Activated gamma-delta T cell (primary cell): ENCODE measurements around the gene VOPP1.

Source experiments
- DNase-seq: peaks from one replicate; lab custom pipeline; 2025; lab: John Stamatoyannopoulos, UW

Gene VOPP1

DNA sequence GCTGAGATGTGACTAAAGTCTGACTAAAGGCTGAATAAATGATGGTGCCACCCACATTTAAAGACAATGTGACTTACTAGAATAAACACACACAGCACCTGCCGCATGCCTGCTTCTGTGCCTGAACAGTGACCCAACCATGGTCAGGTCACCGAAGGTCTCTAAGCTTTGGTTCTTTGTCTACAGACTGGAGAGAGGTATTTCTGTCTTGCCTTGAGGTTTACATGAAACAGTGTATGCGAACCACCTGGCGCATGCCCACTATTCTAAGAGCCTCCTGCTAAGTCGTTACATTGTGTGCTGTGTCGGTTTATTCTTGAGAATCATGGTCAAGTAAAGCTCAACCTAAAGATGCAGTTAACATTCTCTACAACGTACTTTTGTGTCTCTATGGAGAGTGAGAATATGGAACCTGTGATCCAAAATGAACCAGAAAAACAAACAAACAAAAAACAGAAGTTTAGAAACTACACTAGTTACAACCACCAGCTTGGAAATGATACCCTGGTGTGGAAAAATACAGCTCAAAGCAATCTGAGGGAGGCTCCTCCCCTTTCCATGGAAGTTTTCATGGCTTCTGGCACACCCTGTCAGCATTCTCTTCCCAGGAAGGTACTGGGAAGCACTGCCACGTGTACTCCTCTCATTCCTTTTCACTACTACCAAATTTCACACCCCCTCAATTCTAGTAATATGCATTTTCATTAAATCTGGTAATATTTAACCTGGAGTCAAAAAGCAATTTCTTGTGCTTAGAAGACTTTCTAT, 40.0 kb downstream of the VOPP1 start:
- no peak for DNase-seq

DNA sequence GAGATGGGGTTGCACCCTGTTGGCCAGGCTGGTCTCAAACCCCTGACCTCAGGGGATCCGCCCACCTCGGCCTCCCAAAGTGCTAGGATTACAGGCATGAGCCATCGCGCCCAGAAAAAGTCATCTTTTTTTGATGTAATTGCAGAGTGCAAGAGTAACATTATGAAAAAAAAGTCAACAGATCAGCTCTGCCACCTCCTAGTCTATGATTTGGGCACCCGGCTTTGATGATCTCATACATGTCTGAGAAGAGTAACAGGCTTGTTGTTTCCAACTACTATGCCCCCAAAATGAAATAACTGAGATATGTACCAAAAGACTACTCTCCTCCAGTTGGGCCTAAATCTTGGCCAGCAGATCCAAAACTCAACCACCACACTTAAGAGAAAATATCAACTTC, 40.8 kb downstream of the VOPP1 start:
- no peak for DNase-seq

DNA sequence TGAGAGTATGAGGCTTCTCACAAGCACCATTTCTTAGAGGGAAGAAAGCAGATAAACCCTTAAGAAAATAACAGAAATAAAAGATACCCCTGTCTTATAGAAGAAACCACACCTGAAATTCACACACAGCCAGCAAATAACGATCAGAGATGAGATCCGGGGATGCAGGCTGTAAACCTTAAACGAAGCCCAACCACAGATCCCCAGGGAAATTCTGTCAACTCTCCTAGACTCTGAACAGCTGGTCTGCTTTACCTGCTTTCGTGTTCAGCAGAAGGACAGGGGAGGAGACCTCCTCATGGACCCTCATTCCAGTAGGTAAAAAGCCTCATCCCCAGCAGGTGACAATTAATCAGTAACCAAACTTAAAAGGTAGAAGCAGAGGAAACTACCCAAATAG, 45.0 kb downstream of the VOPP1 start:
- DNase-seq, result no peak

DNA sequence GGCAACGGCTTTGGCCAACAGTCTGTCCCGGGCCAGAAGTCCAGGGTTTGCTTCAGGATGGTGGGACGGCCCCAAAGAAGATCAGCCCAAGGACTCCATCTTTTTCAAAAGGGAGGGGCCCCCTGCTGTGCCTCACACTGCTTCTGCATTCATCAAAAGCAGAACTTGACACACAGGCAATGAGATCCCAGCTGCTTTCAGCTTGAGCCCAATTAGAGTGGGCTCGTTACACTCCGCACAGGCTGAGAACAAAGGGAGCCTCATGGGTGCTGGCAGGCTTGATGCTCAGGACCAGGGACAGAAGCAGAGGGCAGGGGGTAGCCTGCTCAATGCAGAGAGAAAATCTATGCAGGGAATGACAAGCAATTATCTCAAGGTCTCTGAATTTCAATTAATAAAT, 45.5 kb downstream of the VOPP1 start:
- DNase-seq, result no peak

DNA sequence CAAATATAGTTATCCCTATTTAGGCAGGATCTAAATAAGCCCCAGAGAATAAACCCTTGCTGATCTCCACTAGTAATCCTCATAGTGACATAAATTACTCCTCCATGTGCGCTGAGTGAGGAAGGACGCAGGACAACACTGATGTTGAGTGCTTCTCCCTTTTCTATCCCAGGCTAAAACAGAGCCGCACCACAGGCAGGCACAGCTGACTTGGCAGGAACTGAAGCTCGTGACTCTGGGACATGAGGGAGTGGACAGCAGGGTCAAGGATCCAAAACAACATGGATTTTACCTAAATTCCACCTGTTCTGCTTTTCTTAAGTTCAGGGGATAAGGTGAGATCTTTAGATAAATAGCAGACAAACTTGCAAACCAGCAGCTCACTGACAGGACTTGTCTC, 46.0 kb downstream of the VOPP1 start:
- no peak for DNase-seq

DNA sequence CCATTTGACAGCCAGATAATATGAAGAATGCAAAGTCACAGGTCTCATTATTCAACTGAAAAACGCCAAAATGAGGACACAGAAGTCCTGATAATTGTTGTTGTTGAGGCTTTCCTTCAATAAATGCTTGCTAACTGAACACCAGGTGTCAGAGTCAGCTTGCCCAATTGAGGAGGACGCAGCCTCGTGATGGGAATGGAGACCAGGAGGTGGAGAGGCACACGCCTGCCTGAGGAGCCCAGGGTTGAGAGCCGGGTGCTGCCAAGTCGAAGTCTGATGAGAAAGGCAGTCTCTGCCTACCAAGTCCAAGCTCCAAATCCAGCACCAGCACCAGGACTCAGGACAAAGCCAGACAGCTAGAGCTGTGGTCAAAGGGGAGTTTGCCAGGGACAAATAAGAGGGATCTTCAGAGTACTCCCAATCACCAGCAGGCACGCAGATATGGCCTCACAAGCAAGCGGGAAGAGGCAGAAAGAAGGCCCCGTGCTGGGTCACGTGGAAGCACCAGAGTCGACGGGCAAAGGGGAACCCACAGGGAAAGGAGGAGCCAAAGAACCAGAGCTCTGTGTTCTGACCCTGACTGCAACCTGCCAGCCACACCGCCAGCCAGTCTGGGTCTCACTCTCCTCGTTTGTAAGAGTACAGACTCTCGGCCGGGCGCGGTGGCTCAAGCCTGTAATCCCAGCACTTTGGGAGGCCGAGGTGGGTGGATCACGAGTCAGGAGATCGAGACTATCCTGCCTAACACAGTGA, 47.6 kb downstream of the VOPP1 start:
- no peak for DNase-seq

DNA sequence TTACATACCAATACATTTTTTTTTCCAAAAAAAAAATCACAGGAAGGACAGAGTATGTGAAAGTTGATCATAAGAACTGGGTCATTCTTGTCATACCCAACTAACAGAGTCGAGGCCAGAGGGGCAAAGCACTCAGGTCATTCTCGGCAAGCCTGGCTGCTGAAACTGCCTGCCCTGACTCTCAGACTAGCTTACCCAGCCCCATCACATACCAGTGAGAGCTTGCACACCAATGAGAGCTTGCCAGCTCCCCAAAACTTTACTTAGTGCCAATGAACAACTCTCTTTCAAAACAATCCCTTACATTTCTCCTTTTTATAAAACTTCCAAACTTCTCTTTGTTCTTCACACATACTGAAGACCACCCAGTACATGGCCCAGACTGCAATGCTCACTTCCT, 48.9 kb downstream of the VOPP1 start:
- DNase-seq, result no peak

DNA sequence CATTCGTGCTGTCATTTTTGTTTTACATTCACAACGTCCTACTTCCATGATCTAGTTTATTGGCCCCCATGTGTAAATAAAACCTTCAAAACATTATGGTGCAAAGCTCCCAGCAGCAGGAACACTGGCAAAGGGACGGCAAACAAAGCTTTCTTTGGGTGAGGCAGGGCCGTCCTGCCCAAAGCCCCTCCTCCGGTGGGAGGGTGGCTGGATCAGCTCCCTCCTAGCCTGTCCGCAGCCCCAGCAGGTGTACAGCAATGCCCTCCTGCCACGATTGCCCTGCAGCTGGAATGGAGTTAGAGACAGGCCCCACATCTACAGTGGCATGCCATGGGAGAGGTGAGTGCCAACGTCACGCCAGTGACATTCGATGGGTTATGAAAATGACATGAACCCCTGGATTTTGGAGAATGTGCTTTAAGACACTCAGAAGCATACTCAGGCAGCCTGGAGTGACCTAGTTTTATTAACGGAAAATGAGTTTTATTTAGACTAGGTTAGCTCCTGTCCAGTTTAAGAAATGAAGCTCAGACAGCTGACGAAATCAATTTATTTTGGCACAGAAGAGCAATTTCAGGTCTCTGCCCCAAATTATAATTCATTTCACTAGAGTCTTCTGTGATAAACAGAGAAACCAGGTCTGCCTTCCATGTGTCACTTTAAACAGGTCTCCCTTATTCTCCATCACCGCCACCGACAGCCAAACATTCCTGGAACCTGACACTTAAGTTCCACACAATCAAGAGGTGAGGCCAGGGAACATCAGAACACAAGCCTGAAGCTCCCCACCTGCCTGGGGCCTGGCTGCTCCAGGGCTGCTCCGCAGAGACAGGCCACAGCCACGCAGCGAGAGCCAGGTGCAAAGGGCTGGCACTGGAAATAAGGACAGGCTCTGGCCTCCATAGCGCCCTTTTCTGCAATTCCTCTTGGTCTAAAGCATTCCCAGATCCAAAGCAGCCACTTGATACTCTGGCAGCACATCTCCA, 50.1 kb downstream of the VOPP1 start:
- no peak for DNase-seq

DNA sequence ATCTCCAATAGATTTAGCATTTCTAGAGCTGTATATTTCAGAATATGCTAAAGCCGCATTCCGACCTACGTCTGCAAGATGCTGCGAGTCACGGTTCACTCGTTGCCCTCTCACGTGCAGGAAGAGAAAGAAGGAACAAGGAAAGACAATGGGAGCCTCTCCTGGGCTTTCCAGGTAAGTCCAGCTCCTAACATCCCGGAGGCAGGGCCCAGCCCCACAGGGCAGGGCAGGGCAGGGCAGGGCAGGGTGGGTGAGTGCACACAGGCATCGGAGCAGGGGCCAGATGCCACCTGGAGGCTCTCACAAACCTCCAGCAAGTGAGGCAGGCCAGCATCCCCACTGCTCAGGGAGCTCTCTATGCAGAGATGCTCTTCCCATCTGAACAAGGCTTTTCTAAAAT, 50.8 kb downstream of the VOPP1 start:
- no peak for DNase-seq

DNA sequence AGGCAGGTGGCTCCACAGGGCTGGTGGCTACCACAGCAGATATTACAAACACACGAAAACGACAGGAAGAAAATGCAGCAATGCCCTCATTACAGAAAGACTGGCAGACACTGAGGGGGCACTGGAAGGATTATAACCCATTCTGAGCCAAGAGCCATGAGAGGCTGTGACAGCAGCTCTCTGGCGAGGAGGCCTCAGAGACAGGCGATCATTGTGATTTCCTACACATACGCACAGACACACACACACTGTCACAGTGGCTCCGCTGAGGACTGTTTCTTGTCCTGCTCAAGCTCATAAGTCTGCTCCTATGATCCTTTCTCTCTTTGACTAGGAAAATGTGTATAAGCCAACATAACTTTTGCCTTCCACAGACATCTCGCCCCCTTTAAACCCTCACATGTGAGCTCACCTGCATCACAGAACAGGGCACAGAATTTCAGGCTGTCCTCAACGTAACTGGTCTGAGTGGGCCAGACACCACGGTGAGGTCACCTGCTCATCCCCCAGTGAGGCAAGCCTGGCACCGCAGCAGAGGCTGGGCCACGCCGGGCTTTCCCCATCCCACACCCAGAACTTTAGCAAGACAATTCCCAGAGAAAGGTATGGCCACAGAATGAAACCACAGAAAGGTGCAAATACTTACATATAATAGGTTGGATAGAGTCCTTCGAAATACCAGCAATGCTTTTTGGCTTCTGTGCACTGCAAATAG, 51.7 kb downstream of the VOPP1 start:
- DNase-seq, result no peak

DNA sequence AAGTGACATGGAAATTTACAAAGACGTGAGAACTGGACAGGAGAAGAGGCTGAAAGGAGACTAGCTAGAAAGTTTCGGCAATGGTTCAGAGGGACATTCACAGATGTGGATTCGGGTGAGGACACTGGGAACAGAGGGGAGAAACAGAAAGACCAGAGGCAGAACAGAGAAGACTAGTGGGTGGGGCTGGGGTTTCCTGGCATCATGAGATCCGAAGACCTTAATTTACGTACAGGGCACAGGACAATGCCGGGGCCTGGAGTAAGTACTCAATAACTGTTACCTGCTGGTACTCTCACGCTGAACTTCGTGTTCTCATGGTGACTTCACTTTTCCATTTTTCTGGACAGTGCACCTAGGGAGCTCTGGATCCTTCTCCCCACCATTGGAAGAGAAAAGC, 53.5 kb downstream of the VOPP1 start:
- DNase-seq, result no peak

DNA sequence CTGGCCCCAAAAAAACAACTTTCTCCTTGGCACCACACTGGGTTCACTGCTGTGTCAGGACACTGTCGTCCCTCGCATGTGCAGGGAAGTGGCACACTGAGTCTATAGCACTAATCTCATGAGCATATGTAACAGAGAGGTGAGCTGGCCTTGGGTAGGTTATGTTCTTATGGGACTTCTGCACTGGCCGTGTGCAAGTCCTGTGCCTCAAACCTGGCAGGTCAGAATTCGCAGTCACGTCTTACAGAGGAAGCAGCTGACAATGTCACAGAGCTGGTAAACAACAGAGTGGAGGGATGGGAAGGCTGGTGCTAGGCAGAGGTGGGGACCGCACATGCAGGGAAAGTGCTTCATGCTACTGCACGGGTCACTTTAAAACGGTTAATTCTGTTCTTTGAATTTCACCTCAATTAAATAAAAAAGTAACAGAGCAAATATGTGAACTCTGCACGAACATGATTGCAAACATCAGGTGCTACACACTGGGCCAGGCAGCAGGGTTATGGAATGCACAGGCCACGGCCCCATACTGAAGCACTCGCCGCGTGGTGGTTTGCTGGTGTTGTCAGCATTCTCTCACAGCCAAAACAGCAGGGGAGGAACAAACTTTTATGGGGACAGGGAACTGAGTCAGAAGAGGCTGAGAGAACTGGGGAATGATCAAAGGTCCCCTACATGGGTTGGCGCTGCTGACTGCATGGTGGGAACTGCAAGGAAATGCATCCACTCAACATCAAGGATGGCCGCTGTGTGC, 54.2 kb downstream of the VOPP1 start:
- no peak for DNase-seq

DNA sequence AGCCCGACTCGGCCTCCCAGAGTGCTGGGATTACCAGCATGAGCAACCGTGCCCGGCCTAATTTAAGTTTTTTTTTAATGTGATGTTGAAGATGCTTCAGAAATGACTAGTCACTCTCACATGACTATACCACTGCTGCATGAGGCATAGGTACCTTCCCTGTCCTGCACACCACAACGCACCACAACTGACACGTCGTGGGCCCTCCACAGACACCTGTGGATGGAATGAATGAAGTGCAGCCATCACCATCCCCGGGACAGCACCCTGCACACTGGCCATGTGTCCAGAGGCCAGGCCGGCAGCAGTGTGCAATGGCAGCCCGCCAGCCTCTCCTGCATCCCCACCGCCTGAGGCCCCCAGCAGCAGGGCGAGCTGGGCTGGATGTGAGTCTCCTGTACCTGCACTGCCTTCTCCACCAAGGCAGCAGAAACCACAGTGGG, 55.1 kb downstream of the VOPP1 start:
- DNase-seq, result no peak

DNA sequence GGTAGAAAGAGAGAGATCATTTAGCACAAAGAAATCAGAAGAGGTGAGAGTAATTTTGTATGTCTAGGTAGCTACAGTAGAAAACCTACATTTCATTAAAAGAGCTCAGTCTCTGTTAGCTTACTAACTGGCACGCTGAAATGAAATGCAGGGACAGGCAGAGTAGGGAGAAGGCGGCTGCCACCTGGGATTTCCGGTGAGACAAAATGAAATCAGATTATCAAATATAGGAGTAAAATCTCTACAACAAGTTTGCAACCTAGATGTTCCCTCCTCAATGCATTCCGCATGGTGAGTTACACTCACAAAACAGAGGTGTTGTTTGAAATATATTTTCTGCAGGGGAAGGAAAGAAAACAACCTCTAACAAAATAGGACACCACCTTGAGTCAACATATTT, 55.9 kb downstream of the VOPP1 start:
- no peak for DNase-seq

DNA sequence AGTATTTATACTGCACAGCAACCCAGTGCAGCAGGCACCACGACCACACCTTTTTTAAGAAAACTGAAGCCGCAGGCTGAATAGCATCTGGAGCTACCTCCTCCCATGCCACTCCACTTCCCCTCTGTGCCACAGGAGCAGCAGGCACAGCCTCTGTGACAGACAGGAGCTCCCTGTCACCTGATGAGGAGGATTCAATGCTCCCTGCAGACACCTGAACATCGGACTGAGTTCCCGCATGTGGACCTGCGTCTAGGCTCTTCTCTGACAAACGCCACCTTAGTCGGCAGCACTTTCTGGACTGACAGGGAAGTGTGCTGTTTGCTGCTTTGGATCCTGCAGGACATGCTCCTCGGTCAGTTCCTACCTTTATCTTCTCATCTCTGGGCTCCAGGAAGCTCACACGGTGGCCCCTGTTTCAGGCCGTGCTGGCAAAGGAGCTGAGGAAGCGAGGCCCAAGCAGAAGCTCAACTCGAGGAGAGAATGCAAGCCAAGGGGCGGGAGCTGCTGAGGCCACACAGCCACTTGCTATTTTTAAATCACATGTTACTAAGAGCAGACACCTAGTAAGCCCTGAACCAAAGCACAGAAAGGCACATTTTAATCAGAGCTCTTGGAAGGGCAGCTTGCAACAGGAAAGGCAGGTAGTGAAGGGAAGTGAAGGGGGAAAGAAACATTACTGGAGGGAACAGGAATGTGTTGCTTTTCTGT, 56.6 kb downstream of the VOPP1 start:
- DNase-seq, result no peak

DNA sequence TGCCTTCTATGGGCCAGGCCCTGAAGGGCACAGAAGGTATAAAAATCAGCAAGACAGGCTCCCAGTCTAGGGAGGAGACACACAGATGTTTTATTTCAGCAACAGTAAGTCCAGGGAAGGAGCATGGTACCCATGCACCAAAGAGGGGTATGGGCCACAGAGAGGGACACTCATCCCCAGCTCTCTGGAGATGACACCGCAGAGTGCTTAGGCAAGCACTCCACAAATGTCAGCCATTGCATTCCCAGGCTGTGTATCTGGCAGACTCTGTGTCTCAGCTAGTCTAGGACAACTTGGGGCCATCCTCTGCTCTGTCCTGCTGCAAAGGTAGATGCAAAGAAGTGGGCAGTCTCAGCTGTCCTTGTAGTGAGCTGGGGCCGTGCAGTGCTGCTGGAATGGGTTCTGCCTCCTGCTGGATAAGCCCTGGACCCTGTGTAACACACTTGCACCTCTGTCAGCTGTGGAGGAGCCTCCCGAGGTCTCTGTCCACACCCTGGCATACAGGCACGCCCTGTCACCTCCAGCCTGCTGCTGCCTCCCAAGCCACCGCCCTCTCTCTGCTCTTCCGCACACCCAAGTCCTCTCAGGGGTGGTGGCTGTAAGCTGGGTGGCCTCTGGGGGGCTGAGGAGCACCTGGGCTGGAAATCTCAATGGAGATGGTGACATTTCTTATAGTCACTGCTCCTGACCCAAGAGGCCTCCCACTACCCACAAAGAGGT, 57.6 kb downstream of the VOPP1 start:
- DNase-seq, result no peak

DNA sequence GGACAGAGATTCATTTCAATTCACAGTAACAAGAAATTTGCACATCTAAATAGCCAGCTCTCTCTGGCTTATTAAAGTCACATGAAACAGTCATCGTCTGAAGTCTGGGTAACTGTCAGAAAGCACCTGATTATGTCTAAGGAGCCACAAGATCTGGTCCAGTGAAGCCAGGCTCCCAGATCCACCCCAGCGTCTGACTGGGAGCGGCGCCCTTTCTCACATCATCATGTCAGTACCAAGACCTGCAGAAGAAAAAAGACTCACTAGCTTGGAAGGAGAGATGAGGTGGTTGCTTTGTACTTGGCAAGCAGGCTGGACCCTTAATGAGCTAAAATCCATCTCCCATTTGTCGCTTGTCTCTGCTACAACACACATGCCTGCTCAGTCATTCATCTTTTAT, 58.4 kb downstream of the VOPP1 start:
- no peak for DNase-seq

DNA sequence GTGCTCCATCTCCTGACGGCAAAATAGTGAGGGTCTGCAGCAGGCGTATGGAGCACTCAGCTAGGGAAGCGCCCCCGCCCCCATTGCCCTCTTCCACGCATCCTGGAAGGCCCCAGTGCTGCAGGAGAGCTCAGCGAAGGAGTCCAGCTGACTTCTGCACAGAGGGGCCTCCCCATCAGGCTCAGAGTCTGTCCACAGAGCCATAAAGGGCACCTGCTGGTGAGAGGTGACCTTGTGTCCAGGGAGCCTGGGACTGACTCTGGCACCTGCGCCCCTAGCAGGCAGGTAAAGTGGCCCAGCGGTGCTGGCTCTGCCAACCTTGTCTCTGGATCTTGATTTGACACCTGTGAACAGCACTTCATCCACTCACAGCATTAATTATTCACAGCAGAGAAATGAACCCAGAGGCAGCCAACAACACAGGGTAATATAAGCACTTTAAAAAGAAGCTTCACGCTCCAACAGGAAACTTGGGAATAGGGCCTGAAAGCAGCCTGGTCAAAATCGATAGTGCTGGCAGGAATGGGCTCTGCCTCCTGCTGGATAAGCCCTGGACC, 59.6 kb downstream of the VOPP1 start:
- no peak for DNase-seq

DNA sequence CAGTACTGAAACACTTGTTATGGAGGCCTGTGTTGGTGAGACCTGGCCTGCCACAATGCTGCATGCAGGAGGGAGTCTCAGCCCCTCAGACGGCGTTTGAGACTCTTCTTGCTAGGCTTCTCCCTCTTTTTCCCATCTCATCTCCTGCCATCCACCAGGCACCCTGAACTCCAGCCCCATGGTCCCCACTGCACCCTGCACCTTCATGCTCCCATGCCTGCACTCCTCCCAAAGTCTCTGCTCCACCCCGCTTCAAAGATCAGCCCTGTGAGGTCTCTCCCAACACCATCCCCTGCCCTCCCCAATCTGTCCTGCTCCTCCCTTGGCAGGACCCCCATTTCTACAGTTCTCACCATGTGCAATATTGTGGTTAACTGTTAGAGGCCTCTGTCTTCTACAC, 61.7 kb downstream of the VOPP1 start:
- DNase-seq, result no peak
